Measurements from ENCODE around the gene MBNL2.

The MBNL2 gene

GRCh38 chr13:97322740-97323342 is 100.7 kb downstream of the MBNL2 start:
- Histone ChIP-seq H3K4me3 (ENCODE audit: low read depth, low read length) (no peak overlapping the region), H3K27me3 (no peaks in the 10 kb centered on the region), H3K4me1 (no peaks in the 10 kb centered on the region; the same call in none of the 2 replicates), H3K36me3 (no peaks in the 10 kb centered on the region; the same call in 1 of the 2 replicates), H3K9me3 (no peaks in the 10 kb centered on the region)
- DNase-seq: no peak
- no peak for TF ChIP-seq CTCF (IDR thresholded peaks at IDR 0.05; ENCODE audit: low read depth, low read length)

GRCh38 chr13:97324115-97324514 is 102.0 kb downstream of the MBNL2 start:
- DNase-seq: no peak
- no peaks in the 10 kb centered on the region for H3K9me3 ChIP-seq
- no peaks in the 10 kb centered on the region for H3K27me3 ChIP-seq
- TF ChIP-seq CTCF (IDR thresholded peaks at IDR 0.05; ENCODE audit: low read depth, low read length): no peak
- no peaks in the 10 kb centered on the region; the same call in 1 of the 2 replicates for H3K36me3 ChIP-seq
- no peak overlapping the region for H3K4me3 ChIP-seq (ENCODE audit: low read depth, low read length)
- no peaks in the 10 kb centered on the region; the same call in none of the 2 replicates for H3K4me1 ChIP-seq

GRCh38 chr13:97325738-97326137 is 103.6 kb downstream of the MBNL2 start:
- H3K27me3 ChIP-seq: no peaks in the 10 kb centered on the region
- DNase-seq: no peak
- no peak overlapping the region for H3K4me3 ChIP-seq (ENCODE audit: low read depth, low read length)
- H3K4me1 ChIP-seq: no peaks in the 10 kb centered on the region; the same call in none of the 2 replicates
- no peaks in the 10 kb centered on the region; the same call in 1 of the 2 replicates for H3K36me3 ChIP-seq
- no peaks in the 10 kb centered on the region for H3K9me3 ChIP-seq
- no peak for TF ChIP-seq CTCF (IDR thresholded peaks at IDR 0.05; ENCODE audit: low read depth, low read length)

GRCh38 chr13:97327086-97327485 is 105.0 kb downstream of the MBNL2 start:
- H3K27me3 ChIP-seq: no peaks in the 10 kb centered on the region
- no peak overlapping the region for H3K4me3 ChIP-seq (ENCODE audit: low read depth, low read length)
- no peaks in the 10 kb centered on the region; the same call in none of the 2 replicates for H3K4me1 ChIP-seq
- H3K9me3 ChIP-seq: no peaks in the 10 kb centered on the region
- no peak for DNase-seq
- no peak for TF ChIP-seq CTCF (IDR thresholded peaks at IDR 0.05; ENCODE audit: low read depth, low read length)
- no peaks in the 10 kb centered on the region; the same call in 1 of the 2 replicates for H3K36me3 ChIP-seq

- H3K36me3 ChIP-seq: no peaks in the 10 kb centered on the region; the same call in 1 of the 2 replicates
- no peak overlapping the region for H3K4me3 ChIP-seq (ENCODE audit: low read depth, low read length)
- no peaks in the 10 kb centered on the region for H3K27me3 ChIP-seq
- TF ChIP-seq CTCF (IDR thresholded peaks at IDR 0.05; ENCODE audit: low read depth, low read length): no peak
- H3K9me3 ChIP-seq: no peaks in the 10 kb centered on the region
- H3K4me1 ChIP-seq: peaks cover 2% of the 10 kb centered on the region
- no peak for DNase-seq
Observed at GRCh38 chr13:97327506-97328221, 105.5 kb downstream of the MBNL2 start.

GRCh38 chr13:97328222-97328790 is 106.2 kb downstream of the MBNL2 start:
- H3K4me3 ChIP-seq (ENCODE audit: low read depth, low read length): no peak overlapping the region
- H3K4me1 ChIP-seq: peaks cover 4% of the 10 kb centered on the region
- TF ChIP-seq CTCF (IDR thresholded peaks at IDR 0.05; ENCODE audit: low read depth, low read length): no peak
- no peaks in the 10 kb centered on the region for H3K27me3 ChIP-seq
- H3K36me3 ChIP-seq: no peaks in the 10 kb centered on the region
- no peaks in the 10 kb centered on the region for H3K9me3 ChIP-seq
- DNase-seq: no peak
